OCI-LY1 (cell line): Measurements from ENCODE around the gene PUM2.

Experiments
- EZH2 ChIP-seq: fragments of 200-600 bp; sonication (generic), shearing (Covaris generic); IDR thresholded peaks from 2 replicates; pipeline ENCODE4 v1.8.0; 2017; ENCODE audit warnings: borderline replicate concordance, mixed run types, mild to moderate bottlenecking, antibody characterized with exemption, low read length, moderate library complexity, mixed read lengths
- TF ChIP-seq, protein P1 (sequence below): fragments of 200-600 bp; sonication (generic), shearing (Covaris generic); IDR thresholded peaks from 2 replicates; pipeline ENCODE4 v1.5.1; 2017; ENCODE audit warnings: mild to moderate bottlenecking, antibody characterized with exemption, low read length, moderate library complexity, mixed read lengths

DNA sequence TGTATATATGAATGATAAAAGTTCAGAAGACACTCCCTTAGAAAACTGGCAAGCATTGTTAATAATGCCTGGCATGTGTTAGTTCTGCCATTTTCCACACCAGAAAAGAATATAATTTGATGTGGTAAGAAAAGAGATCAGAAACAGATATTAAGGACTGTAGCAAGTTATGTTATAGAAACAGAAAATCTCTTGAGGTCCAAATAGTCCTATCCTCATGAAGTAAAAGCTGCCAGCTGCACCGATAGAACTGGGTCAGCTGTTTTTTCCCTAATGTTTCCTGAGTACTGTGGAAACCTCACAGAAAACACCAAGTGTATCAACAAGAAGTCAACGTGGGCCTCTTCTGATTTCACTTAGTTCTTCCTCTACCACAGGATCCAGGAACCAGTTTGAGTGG is 68.8 kb downstream of the PUM2 start:
- TF ChIP-seq EZH2: no peak
- TF ChIP-seq, protein P1, sequence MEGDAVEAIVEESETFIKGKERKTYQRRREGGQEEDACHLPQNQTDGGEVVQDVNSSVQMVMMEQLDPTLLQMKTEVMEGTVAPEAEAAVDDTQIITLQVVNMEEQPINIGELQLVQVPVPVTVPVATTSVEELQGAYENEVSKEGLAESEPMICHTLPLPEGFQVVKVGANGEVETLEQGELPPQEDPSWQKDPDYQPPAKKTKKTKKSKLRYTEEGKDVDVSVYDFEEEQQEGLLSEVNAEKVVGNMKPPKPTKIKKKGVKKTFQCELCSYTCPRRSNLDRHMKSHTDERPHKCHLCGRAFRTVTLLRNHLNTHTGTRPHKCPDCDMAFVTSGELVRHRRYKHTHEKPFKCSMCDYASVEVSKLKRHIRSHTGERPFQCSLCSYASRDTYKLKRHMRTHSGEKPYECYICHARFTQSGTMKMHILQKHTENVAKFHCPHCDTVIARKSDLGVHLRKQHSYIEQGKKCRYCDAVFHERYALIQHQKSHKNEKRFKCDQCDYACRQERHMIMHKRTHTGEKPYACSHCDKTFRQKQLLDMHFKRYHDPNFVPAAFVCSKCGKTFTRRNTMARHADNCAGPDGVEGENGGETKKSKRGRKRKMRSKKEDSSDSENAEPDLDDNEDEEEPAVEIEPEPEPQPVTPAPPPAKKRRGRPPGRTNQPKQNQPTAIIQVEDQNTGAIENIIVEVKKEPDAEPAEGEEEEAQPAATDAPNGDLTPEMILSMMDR: no peak
